B cell (primary cell): ENCODE results near the gene CHMP1A. TPM values are rescaled to one million over a fixed set of nuclear protein-coding genes. Genes with fewer than 3 reads are reported as not detected.

ENCODE experiments used
- ATAC-seq: fragments of 200-7000 bp; cut with Tn5 transposase; one replicate; pipeline ENCODE4 v1.10.0; 2021; ENCODE audit warnings: low read depth, mild to moderate bottlenecking, moderate number of reproducible peaks, moderate library complexity
- CTCF ChIA-PET: fragments of 350-600 bp; sonication (Branson Sonifier 250); formaldehyde crosslinking; loops from one replicate; lab custom pipeline; 2021; ENCODE audit warnings: antibody characterized with exemption, inconsistent platforms; lab: Charles Lee
- POLR2A ChIA-PET: fragments of 350-600 bp; sonication (Branson Sonifier 250); formaldehyde crosslinking; loops from one replicate; lab custom pipeline; 2021; ENCODE audit warnings: antibody characterized with exemption; lab: Charles Lee
- DNase-seq: peaks from one replicate; pipeline ENCODE4 v3.0.0; 2013
- H2AFZ ChIP-seq: 2 replicates; pipeline ENCODE4 v1.6.1; 2012; ENCODE audit warnings: mild to moderate bottlenecking, low read depth, low read length; ENCODE audit not compliant: insufficient read depth, poor library complexity, severe bottlenecking
- H3K27ac ChIP-seq, 2 donors: 1 replicate in 1 of 2; 2 replicates in 1 of 2; pipeline ENCODE4 v1.5.1; 2012 to 2013; ENCODE audit warnings: low read length in 2 of 2, mild to moderate bottlenecking in 2 of 2, moderate library complexity in 1 of 2
- H3K27me3 ChIP-seq, 4 experiments: fragments of 200-600 bp in 1 of 4; sonication (generic) in 1 of 4; replicated peaks in 1 of 4; 1 replicate in 2 of 4; 2 replicates in 2 of 4; pipeline versions ENCODE4 v1.6.1 to v1.7.0; 2013 to 2016; ENCODE audit warnings: low read length in 3 of 4, mild to moderate bottlenecking in 2 of 4, mixed read lengths in 1 of 4, moderate library complexity in 1 of 4; ENCODE audit not compliant: insufficient read depth in 4 of 4, control insufficient read depth in 3 of 4; ENCODE audit errors: control extremely low read depth in 1 of 4
- H3K36me3 ChIP-seq, 2 experiments: replicated peaks in 1 of 2; 1 replicate in 1 of 2; 2 replicates in 1 of 2; pipeline versions ENCODE4 v1.6.1 to v1.7.1; 2013; ENCODE audit warnings: low read length in 1 of 2; ENCODE audit not compliant: insufficient read depth in 2 of 2, control insufficient read depth in 1 of 2; ENCODE audit errors: control extremely low read depth in 1 of 2, extremely low read depth in 1 of 2
- H3K4me1 ChIP-seq, 2 donors: fragments of 200-600 bp in 1 of 2; sonication (generic) in 1 of 2; 1 replicate in 1 of 2; 2 replicates in 1 of 2; pipeline versions ENCODE4 v1.5.1 to v1.6.1; 2013 to 2017; ENCODE audit warnings: low read length in 2 of 2; ENCODE audit not compliant: control insufficient read depth in 2 of 2, insufficient read depth in 2 of 2
- H3K4me2 ChIP-seq: replicated peaks from 2 replicates; pipeline ENCODE3; 2012; ENCODE audit warnings: mild to moderate bottlenecking, low read depth, low read length; ENCODE audit not compliant: poor library complexity, severe bottlenecking
- H3K4me3 ChIP-seq, 5 experiments: fragments of 200-600 bp in 1 of 5; sonication (generic) in 1 of 5; 1 replicate in 3 of 5; 2 replicates in 2 of 5; pipeline versions ENCODE4 v1.5.1 to v1.7.0; 2011 to 2016; ENCODE audit warnings: low read length in 4 of 5, mild to moderate bottlenecking in 4 of 5, low read depth in 2 of 5, control low read depth in 1 of 5, moderate library complexity in 1 of 5; ENCODE audit not compliant: insufficient read depth in 1 of 5; ENCODE audit errors: control extremely low read depth in 1 of 5, extremely low read depth in 1 of 5
- H3K79me2 ChIP-seq: fragments of 200-600 bp; sonication (generic); one replicate; pipeline ENCODE4 v1.6.0; 2016; ENCODE audit warnings: low read length; ENCODE audit not compliant: control insufficient read depth, insufficient read depth
- H3K9ac ChIP-seq: fragments of 200-600 bp; sonication (generic); 2 replicates; pipeline ENCODE4 v1.6.1; 2017; ENCODE audit warnings: mild to moderate bottlenecking, low read length, moderate library complexity
- H3K9me3 ChIP-seq, 3 donors: one replicate each; pipeline versions ENCODE4 v1.6.1 to v1.7.1; 2013; ENCODE audit warnings: low read length in 2 of 3; ENCODE audit not compliant: control insufficient read depth in 2 of 3, insufficient read depth in 1 of 3; ENCODE audit errors: control extremely low read depth in 1 of 3
- H4K20me1 ChIP-seq: 2 replicates; pipeline ENCODE4 v1.6.0; 2012; ENCODE audit warnings: mild to moderate bottlenecking, low read length; ENCODE audit not compliant: insufficient read depth, control insufficient read depth, poor library complexity, severe bottlenecking
- H3K27ac Mint-ChIP-seq: one replicate; pipeline ENCODE4 v1.8.0; 2021; ENCODE audit warnings: mixed read lengths
- H3K27me3 Mint-ChIP-seq: one replicate; pipeline ENCODE4 v1.8.0; 2021; ENCODE audit warnings: mixed read lengths
- H3K4me1 Mint-ChIP-seq: one replicate; pipeline ENCODE4 v1.8.0; 2021; ENCODE audit warnings: mixed read lengths
- H3K4me3 Mint-ChIP-seq: one replicate; pipeline ENCODE4 v1.8.0; 2021; ENCODE audit warnings: mixed read lengths
- H3K9me3 Mint-ChIP-seq: one replicate; pipeline ENCODE4 v1.8.0; 2022; ENCODE audit warnings: mixed read lengths; ENCODE audit not compliant: insufficient read depth
- CTCF ChIP-seq: fragments of 200-600 bp; IDR thresholded peaks from one replicate; pipeline ENCODE4 v1.8.0; 2022; ENCODE audit warnings: antibody characterized with exemption, mild to moderate bottlenecking
- EZH2 ChIP-seq: IDR thresholded peaks from 2 replicates; pipeline ENCODE4 v1.6.1; 2012; ENCODE audit warnings: borderline replicate concordance, low read depth, mild to moderate bottlenecking, moderate library complexity, low read length; ENCODE audit not compliant: insufficient read depth, poor library complexity, severe bottlenecking
- WGBS: methylation state at CpG from one replicate; pipeline ENCODE4 v1.1.5; 2013; ENCODE audit warnings: missing lambda C conversion rate; ENCODE audit not compliant: insufficient coverage; 5-methylcytosine and 5-hydroxymethylcytosine counted together
- intact Hi-C: fragments of 100-400 bp; cut with micrococcal nuclease; formaldehyde crosslinking; loops from one replicate; pipeline ENCODE4 v1.10.0; 2022
- polyA plus RNA-seq: library from polyadenylated mRNA; depleted of rRNA; stranded (reverse); fragments of >200 nt; gene quantifications from 2 replicates; pipeline ENCODE4 v1.2.3, GENCODE V29; 2012
- total RNA-seq, 2 donors: library from RNA; stranded (reverse); fragments of 120-200 nt in 1 of 2; gene quantifications; 1 replicate in 1 of 2; 2 replicates in 1 of 2; pipeline versions ENCODE4 v1.2.3 to v1.2.4, GENCODE V29; 2013 to 2022

The CHMP1A gene
- total and polyA plus RNA-seq, 2 donors (not counting 1 experiment from before 2014, with no cell fraction given) = 80.4 to 88.1 TPM

DNA sequence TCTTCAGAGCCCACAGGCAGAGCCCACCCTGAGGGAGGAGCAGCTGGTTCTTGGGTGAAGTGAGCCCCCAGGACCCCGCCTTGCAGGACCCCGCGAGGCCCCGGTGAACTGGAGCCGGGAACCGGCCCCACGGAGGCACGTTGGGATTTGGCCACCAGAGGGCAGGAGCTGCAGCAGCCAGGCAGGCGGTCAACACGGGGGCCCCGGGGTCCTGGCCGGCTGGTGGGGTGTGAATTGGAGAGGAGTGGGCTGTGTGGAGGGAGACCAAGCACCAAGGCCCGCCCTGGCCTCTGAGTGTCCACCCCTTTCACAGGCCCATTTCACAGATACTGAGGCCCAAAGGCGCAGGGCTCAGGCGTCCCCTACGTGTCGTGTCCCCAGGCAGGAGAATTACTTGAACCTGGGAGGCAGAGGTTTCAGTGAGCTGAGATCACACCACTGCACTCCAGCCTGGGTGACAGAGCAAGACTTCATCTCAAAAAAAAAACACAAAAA lies 41.9 kb downstream of the CHMP1A start:
- H3K9me3 Mint-ChIP-seq = no peaks in the 10 kb centered on the region
- Histone ChIP-seq H3K9ac (no peak overlapping the region), H2AFZ (no peak overlapping the region), H3K4me3 (no peak overlapping the region), H3K4me2 (no peak overlapping the region), H3K27me3 (peaks cover 0 to 4% (median 0%) of the 10 kb centered on the region in 4 experiments), H3K9me3 (peaks cover 0 to 12% (median 0%) of the 10 kb centered on the region in 3 donors), H3K79me2 (no peaks in the 10 kb centered on the region), H4K20me1 (no peaks in the 10 kb centered on the region), H3K27ac (no peak overlapping the region), H3K36me3 (no peaks in the 10 kb centered on the region), H3K4me1 (peaks cover 0 to 8% of the 10 kb centered on the region in 2 donors)
- no peak overlapping the region for H3K4me3 Mint-ChIP-seq
- no peak overlapping the region for H3K27ac Mint-ChIP-seq
- ChIA-PET CTCF (interaction anchor here (1.1 to 3.2 kb wide), 6 partner anchors 14 to 295 kb away, joined by 3 to 11 read pairs (median 5); no protein-coding TSS in a partner anchor), POLR2A (no interaction called here)
- peaks cover 12% of the 10 kb centered on the region for H3K27me3 Mint-ChIP-seq
- 34% methylated on average over 11 of the region's 17 CpGs for whole genome bisulfite sequencing
- H3K4me1 Mint-ChIP-seq = peaks cover 9% of the 10 kb centered on the region
- ATAC-seq (no peak), DNase-seq (peak; percentile 59)
- intact Hi-C loops = loop anchor here (2.0 kb wide), 1 partner anchor 245 kb away; no protein-coding TSS in a partner anchor
- TF ChIP-seq CTCF (peak; percentile 70), EZH2 (no peak)

DNA sequence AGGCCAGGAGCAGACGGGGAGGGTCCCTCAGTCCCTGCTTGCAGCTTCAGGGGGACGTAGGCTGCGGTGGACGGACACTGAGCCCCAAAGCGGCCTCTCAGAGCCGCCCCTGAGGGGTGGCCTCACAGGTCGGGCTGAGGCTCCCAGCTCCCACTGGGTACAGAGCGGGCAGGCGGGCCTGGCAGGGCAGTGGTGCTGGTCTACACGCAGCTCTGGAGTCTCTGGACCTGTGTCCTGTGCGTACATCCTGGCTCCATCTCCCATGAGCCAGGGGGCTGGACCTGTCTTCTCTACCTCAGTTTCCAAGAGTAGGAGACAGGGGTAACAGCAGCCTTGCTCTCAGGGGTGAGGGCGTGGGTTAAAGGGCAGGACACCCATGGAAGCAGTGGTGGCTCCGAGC lies 42.3 kb downstream of the CHMP1A start:
- intact Hi-C loops = no loop called here
- Histone ChIP-seq H3K9me3 (peaks cover 0 to 12% (median 0%) of the 10 kb centered on the region in 3 donors), H3K4me2 (no peak overlapping the region), H3K36me3 (no peaks in the 10 kb centered on the region), H3K27me3 (peaks cover 0 to 4% (median 0%) of the 10 kb centered on the region in 4 experiments), H3K27ac (no peak overlapping the region), H4K20me1 (no peaks in the 10 kb centered on the region), H2AFZ (no peak overlapping the region), H3K79me2 (no peaks in the 10 kb centered on the region), H3K4me3 (no peak overlapping the region), H3K4me1 (peaks cover 0 to 8% of the 10 kb centered on the region in 2 donors), H3K9ac (no peak overlapping the region)
- TF ChIP-seq CTCF = no peak
- no peak for TF ChIP-seq EZH2
- H3K27ac Mint-ChIP-seq = no peak overlapping the region
- ATAC-seq (no peak), DNase-seq (no peak)
- peaks cover 12% of the 10 kb centered on the region for H3K27me3 Mint-ChIP-seq
- CTCF ChIA-PET = interaction anchor here (1.1 to 3.2 kb wide), 7 partner anchors 14 to 295 kb away, joined by 3 to 11 read pairs (median 4); no protein-coding TSS in a partner anchor
- 90% methylated on average over 13 of the region's 13 CpGs for WGBS
- peaks cover 9% of the 10 kb centered on the region for H3K4me1 Mint-ChIP-seq
- no peak overlapping the region for H3K4me3 Mint-ChIP-seq
- POLR2A ChIA-PET = no interaction called here
- H3K9me3 Mint-ChIP-seq = no peaks in the 10 kb centered on the region
